ENCODE data around the gene CGRRF1.

The CGRRF1 gene

GRCh38 chr14:54566410-54567223 is 56.9 kb downstream of the CGRRF1 start, which contains the start of gene SAMD4A:
TSS of gene SAMD4A (plus strand) at chr14:54567128. CDS start at chr14:54567917, 789 bp downstream.
- no peaks in the 10 kb centered on the region for H3K9me3 ChIP-seq (ENCODE audit: control insufficient read depth, low read length)
- peak; percentile 88 for DNase-seq (ENCODE audit: low read depth)

GRCh38 chr14:54567224-54567638 is 57.5 kb downstream of the CGRRF1 start:
- DNase-seq (ENCODE audit: low read depth): no peak
- H3K4me3 ChIP-seq (ENCODE audit: low read length): peak overlapping the region; percentile 90
- H3K9ac ChIP-seq (ENCODE audit: low read length): peak overlapping the region; percentile 90
- H3K9me3 ChIP-seq (ENCODE audit: control insufficient read depth, low read length): peaks cover under 1% of the 10 kb centered on the region
- H3K27me3 ChIP-seq (replicated peaks; ENCODE audit: control insufficient read depth, insufficient read depth, low read length): no peaks in the 10 kb centered on the region
- no peaks in the 10 kb centered on the region for H3K36me3 ChIP-seq (ENCODE audit: control insufficient read depth, insufficient read depth, low read length, severe bottlenecking)
- peaks cover 45% of the 10 kb centered on the region for H3K4me1 ChIP-seq (ENCODE audit: control insufficient read depth, insufficient read depth, low read length)

More at GRCh38 chr14:54566410-54567223, 56.9 kb downstream of the CGRRF1 start, which contains the start of gene SAMD4A:
- H3K27me3 ChIP-seq (replicated peaks; ENCODE audit: control insufficient read depth, insufficient read depth, low read length): no peaks in the 10 kb centered on the region
- peaks cover 44% of the 10 kb centered on the region for H3K4me1 ChIP-seq (ENCODE audit: control insufficient read depth, insufficient read depth, low read length)
- peak within 1 kb of the TSS; percentile 90 for H3K9ac ChIP-seq (ENCODE audit: low read length)
- peak within 1 kb of the TSS; percentile 90 for H3K4me3 ChIP-seq (ENCODE audit: low read length)
- H3K36me3 ChIP-seq (ENCODE audit: control insufficient read depth, insufficient read depth, low read length, severe bottlenecking): no peaks in the 10 kb centered on the region

GRCh38 chr14:54567639-54568561 is 58.2 kb downstream of the CGRRF1 start:
- peak overlapping the region; percentile 90 for H3K9ac ChIP-seq (ENCODE audit: low read length)
- peaks cover 4% of the 10 kb centered on the region for H3K9me3 ChIP-seq (ENCODE audit: control insufficient read depth, low read length)
- H3K4me1 ChIP-seq (ENCODE audit: control insufficient read depth, insufficient read depth, low read length): peaks cover 45% of the 10 kb centered on the region
- peak; percentile 70 for DNase-seq (ENCODE audit: low read depth)
- no peaks in the 10 kb centered on the region for H3K27me3 ChIP-seq (replicated peaks; ENCODE audit: control insufficient read depth, insufficient read depth, low read length)
- peak overlapping the region; percentile 90 for H3K4me3 ChIP-seq (ENCODE audit: low read length)
- H3K36me3 ChIP-seq (ENCODE audit: control insufficient read depth, insufficient read depth, low read length, severe bottlenecking): no peaks in the 10 kb centered on the region

GRCh38 chr14:54568821-54569595 is 59.3 kb downstream of the CGRRF1 start:
- peak; percentile 63 for DNase-seq (ENCODE audit: low read depth)
- Histone ChIP-seq H3K9me3 (ENCODE audit: control insufficient read depth, low read length) (peaks cover 4% of the 10 kb centered on the region), H3K27me3 (replicated peaks; ENCODE audit: control insufficient read depth, insufficient read depth, low read length) (no peaks in the 10 kb centered on the region), H3K4me3 (ENCODE audit: low read length) (peak overlapping the region; percentile 78), H3K9ac (ENCODE audit: low read length) (peak overlapping the region; percentile 66), H3K4me1 (ENCODE audit: control insufficient read depth, insufficient read depth, low read length) (peaks cover 41% of the 10 kb centered on the region), H3K36me3 (ENCODE audit: control insufficient read depth, insufficient read depth, low read length, severe bottlenecking) (no peaks in the 10 kb centered on the region)

GRCh38 chr14:54570047-54570446 is 60.3 kb downstream of the CGRRF1 start:
- no peaks in the 10 kb centered on the region for H3K36me3 ChIP-seq (ENCODE audit: control insufficient read depth, insufficient read depth, low read length, severe bottlenecking)
- peaks cover 30% of the 10 kb centered on the region for H3K4me1 ChIP-seq (ENCODE audit: control insufficient read depth, insufficient read depth, low read length)
- H3K4me3 ChIP-seq (ENCODE audit: low read length): peak overlapping the region; percentile 78
- DNase-seq (ENCODE audit: low read depth): no peak
- peak overlapping the region; percentile 66 for H3K9ac ChIP-seq (ENCODE audit: low read length)
- H3K9me3 ChIP-seq (ENCODE audit: control insufficient read depth, low read length): peaks cover 4% of the 10 kb centered on the region
- H3K27me3 ChIP-seq (replicated peaks; ENCODE audit: control insufficient read depth, insufficient read depth, low read length): no peaks in the 10 kb centered on the region

GRCh38 chr14:54570631-54571415 is 61.1 kb downstream of the CGRRF1 start:
- Histone ChIP-seq H3K4me3 (ENCODE audit: low read length) (peak overlapping the region; percentile 78), H3K9me3 (ENCODE audit: control insufficient read depth, low read length) (peaks cover 4% of the 10 kb centered on the region), H3K27me3 (replicated peaks; ENCODE audit: control insufficient read depth, insufficient read depth, low read length) (no peaks in the 10 kb centered on the region), H3K36me3 (ENCODE audit: control insufficient read depth, insufficient read depth, low read length, severe bottlenecking) (no peaks in the 10 kb centered on the region), H3K4me1 (ENCODE audit: control insufficient read depth, insufficient read depth, low read length) (peaks cover 28% of the 10 kb centered on the region), H3K9ac (ENCODE audit: low read length) (peak overlapping the region; percentile 64)
- peak; percentile 84 for DNase-seq (ENCODE audit: low read depth)

GRCh38 chr14:54572316-54572715 is 62.6 kb downstream of the CGRRF1 start:
- Histone ChIP-seq H3K9me3 (ENCODE audit: control insufficient read depth, low read length) (peaks cover 4% of the 10 kb centered on the region), H3K27me3 (replicated peaks; ENCODE audit: control insufficient read depth, insufficient read depth, low read length) (no peaks in the 10 kb centered on the region), H3K9ac (ENCODE audit: low read length) (no peak overlapping the region), H3K4me3 (ENCODE audit: low read length) (no peak overlapping the region), H3K4me1 (ENCODE audit: control insufficient read depth, insufficient read depth, low read length) (peaks cover 36% of the 10 kb centered on the region), H3K36me3 (ENCODE audit: control insufficient read depth, insufficient read depth, low read length, severe bottlenecking) (peaks cover 3% of the 10 kb centered on the region)
- DNase-seq (ENCODE audit: low read depth): peak; percentile 18

GRCh38 chr14:54574528-54574927 is 64.8 kb downstream of the CGRRF1 start:
- Histone ChIP-seq H3K27me3 (replicated peaks; ENCODE audit: control insufficient read depth, insufficient read depth, low read length) (no peaks in the 10 kb centered on the region), H3K9me3 (ENCODE audit: control insufficient read depth, low read length) (peaks cover 4% of the 10 kb centered on the region), H3K4me1 (ENCODE audit: control insufficient read depth, insufficient read depth, low read length) (peaks cover 38% of the 10 kb centered on the region), H3K4me3 (ENCODE audit: low read length) (no peak overlapping the region), H3K9ac (ENCODE audit: low read length) (no peak overlapping the region), H3K36me3 (ENCODE audit: control insufficient read depth, insufficient read depth, low read length, severe bottlenecking) (peaks cover 3% of the 10 kb centered on the region)
- no peak for DNase-seq (ENCODE audit: low read depth)

GRCh38 chr14:54577494-54577893 is 67.8 kb downstream of the CGRRF1 start:
- no peaks in the 10 kb centered on the region for H3K27me3 ChIP-seq (replicated peaks; ENCODE audit: control insufficient read depth, insufficient read depth, low read length)
- H3K36me3 ChIP-seq (ENCODE audit: control insufficient read depth, insufficient read depth, low read length, severe bottlenecking): peaks cover 3% of the 10 kb centered on the region
- peaks cover 17% of the 10 kb centered on the region for H3K4me1 ChIP-seq (ENCODE audit: control insufficient read depth, insufficient read depth, low read length)

GRCh38 chr14:54577977-54578376 is 68.3 kb downstream of the CGRRF1 start:
- H3K36me3 ChIP-seq (ENCODE audit: control insufficient read depth, insufficient read depth, low read length, severe bottlenecking): peaks cover 3% of the 10 kb centered on the region
- DNase-seq (ENCODE audit: low read depth): peak; percentile 52

More at GRCh38 chr14:54577494-54577893, 67.8 kb downstream of the CGRRF1 start:
- Histone ChIP-seq H3K9me3 (ENCODE audit: control insufficient read depth, low read length) (peaks cover under 1% of the 10 kb centered on the region), H3K4me3 (ENCODE audit: low read length) (no peak overlapping the region), H3K9ac (ENCODE audit: low read length) (no peak overlapping the region)
- DNase-seq (ENCODE audit: low read depth): no peak

More at GRCh38 chr14:54577977-54578376, 68.3 kb downstream of the CGRRF1 start:
- no peak overlapping the region for H3K4me3 ChIP-seq (ENCODE audit: low read length)
- H3K27me3 ChIP-seq (replicated peaks; ENCODE audit: control insufficient read depth, insufficient read depth, low read length): no peaks in the 10 kb centered on the region
- no peaks in the 10 kb centered on the region for H3K9me3 ChIP-seq (ENCODE audit: control insufficient read depth, low read length)
- H3K4me1 ChIP-seq (ENCODE audit: control insufficient read depth, insufficient read depth, low read length): peaks cover 17% of the 10 kb centered on the region
- H3K9ac ChIP-seq (ENCODE audit: low read length): no peak overlapping the region
